Effector CD4-positive, alpha-beta T cell (primary cell): ENCODE results near the gene FETUB. TPM values are rescaled to one million over a fixed set of nuclear protein-coding genes. Genes with fewer than 3 reads are reported as not detected.

ENCODE experiments used
- DNase-seq: peaks from one replicate; pipeline ENCODE4 v3.0.0-alpha.2; 2020
- total RNA-seq: gene quantifications from one replicate; lab custom pipeline; 2026; lab: John Stamatoyannopoulos, UW

Gene FETUB
- not detected for total RNA-seq

GRCh38 chr3:186639778-186640472 lies at the start of gene FETUB:
TSS of gene FETUB (plus strand) at chr3:186640399. CDS start at chr3:186640461, 62 bp downstream.
- DNase-seq, result no peak

DNA sequence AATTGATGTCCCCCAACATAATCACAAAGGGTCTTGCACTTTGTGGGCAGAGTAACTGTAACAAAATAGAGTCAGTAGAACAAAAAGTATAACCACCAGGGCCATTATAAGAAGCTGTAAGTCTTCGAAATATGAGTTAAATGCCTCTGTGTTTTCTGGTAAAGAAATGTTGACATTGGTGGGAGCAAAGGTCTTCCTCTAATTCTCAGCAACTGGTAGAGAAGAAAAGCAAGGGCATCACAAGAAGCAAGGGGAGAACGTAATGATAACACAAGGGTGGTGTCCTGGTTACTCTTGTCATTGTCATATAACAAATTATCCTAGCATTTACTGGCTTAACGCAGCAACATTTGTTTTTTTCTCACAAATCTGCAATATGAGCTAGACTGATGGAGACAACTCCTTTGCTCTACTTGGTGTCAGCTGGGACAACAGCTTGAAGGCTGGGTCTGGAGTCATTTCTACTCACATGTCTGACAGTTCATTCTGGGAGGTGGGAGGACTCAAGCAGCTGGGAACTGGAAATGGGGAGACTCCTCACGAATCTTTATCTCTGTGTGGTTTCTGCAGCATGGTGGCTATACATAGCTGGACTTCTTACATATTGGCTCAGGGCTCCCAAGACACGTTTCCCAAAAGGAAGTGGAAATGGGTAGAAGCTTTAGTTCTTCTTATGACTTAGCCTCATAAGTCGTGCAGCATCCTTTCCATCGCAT lies 49.5 kb upstream of the FETUB start:
- no peak for DNase-seq

DNA sequence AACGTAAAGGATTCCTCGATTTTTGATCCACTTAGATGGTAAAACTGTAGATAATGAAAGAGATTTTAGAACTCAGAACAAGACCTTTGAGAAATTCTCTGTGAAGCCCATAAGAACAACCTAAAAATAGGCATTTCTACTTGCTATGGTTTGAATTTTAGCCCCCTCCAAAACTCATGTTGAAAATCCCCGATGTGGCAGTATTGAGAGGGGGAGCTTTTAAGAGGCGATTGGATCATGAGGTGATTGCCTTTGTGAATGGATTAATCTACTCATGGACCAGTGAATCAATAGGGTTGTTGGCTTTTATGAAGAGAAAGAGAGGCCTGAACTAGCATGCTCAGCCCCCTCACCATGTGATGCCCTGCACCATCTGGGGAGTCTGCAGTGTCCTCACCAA lies 47.5 kb upstream of the FETUB start:
- DNase-seq, result no peak

DNA sequence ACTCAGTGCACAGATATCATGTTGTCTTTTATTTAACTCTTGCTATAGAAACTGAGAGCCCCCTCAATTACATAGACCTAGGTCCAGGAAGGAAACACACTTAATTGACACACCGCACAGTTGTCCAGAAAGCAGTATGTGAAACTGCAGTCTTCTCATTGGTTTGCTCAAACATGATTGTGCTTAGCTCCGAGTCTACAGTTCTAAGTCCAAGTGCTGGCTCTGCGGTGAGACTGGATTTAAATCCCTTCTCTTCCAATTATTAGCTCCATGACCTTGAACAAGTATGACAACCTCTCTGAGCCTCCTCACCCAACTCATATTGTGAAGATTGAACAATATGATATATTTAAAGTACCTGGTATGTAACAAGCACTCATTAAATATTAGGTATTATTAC lies 46.3 kb upstream of the FETUB start:
- DNase-seq, result no peak

- DNase-seq, result no peak
These were observed 45.5 kb upstream of the FETUB start for GRCh38 chr3:186594591-186595113.

DNA sequence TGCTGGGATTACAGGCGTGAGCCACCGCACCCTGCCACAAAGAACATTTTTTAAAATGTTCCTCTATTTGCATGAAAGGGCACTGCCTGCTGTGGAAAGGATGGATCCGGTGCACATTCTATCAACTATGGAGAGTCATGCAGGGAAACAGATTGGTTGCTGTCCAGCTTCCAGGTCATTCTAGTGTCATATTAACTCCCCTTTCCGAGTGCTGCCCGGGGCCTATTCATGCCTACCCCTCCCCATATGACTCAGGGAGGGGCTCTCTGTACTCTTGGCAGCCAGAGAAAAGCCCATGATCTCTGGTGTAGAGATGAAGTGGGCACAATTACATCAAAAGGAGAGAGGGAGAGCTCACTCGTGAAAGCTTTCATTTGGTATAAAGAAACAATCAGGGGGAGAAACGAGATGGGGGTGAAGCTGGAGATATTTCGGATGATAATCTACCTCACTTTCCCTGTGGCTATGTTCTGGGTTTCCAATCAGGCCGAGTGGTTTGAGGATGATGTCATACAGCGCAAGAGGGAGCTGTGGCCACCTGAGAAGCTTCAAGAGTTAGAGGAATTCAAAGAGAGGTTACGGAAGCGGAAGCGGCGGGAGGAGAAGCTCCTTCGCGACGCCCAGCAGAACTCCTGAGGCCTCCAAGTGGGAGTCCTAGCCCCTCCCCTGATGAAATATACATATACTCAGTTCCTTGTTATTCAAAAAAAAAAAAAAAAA lies 43.5 kb upstream of the FETUB start:
- DNase-seq, result no peak

- DNase-seq, result no peak
These were observed 42.0 kb upstream of the FETUB start for GRCh38 chr3:186598108-186598784.

GRCh38 chr3:186598794-186599141 lies 41.4 kb upstream of the FETUB start:
- DNase-seq, result no peak

DNA sequence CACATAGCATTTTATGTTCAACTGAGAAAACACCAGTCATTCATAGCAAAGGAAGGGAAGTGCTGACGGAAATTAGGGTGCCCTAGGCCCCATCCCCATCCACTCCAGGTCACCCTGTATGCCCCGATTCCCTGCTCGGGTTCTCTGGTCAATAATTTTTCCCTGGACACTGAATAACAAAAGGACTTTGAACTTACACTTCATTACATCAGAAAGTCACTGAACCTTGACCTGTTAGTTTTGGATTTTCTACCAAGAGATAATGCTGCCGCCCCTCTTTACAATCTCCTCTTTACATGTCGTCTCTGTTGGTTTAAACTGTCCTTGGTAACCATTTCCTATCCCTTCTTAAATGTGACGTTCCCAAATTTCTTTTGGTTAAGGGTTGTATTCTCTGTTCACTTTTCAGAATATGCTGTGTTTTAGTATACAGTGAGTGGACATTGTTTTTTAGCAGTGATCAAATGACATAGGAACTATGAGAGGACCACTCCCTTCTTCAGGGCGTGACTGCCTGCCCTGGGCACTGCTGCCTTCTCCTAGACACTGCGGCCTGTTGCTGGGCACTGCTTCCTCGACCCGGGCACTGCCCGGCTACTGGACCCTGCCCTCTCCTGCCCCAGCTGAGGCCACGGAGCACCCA lies 40.9 kb upstream of the FETUB start:
- DNase-seq, result no peak

DNA sequence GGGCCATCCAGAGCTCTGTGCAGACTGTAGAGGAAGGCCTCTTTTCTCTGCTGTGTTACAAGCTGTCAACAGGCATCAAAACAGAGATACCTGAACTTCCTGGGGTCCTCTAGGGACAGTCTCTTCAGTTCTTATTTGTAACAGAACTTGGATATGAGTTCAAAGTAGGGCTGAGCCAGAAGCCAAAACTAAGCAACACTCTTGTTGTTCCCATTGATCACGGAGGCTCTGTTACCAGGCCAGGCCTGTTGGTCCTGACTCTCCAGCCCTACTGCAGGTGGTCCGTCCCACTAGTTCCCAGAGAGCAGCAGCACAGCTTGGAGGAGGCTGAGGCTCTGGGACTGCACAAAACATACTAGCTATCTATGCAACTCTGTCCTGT lies 40.4 kb upstream of the FETUB start:
- no peak for DNase-seq

DNA sequence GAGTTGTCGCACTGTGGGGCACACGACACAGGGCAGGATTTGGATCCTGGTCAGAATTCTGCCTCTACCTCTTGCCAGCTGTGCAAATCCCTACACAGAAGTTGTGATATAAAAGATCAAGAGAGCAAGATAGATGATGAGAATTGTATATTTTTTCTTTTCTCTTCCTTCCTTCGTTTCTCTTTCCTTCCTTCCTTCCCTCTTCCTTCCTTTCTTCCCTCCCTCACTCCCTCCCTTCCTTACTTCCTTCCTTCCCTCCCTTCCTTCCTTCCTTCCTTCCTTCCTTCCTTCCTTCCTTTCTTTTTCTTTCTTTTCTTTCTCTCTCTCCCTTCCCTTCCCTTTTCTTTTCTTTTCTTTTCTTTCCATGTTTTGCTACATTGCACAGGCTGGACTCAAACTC lies 39.3 kb upstream of the FETUB start:
- no peak for DNase-seq

GRCh38 chr3:186603159-186603558 lies 37.0 kb upstream of the FETUB start:
- no peak for DNase-seq

DNA sequence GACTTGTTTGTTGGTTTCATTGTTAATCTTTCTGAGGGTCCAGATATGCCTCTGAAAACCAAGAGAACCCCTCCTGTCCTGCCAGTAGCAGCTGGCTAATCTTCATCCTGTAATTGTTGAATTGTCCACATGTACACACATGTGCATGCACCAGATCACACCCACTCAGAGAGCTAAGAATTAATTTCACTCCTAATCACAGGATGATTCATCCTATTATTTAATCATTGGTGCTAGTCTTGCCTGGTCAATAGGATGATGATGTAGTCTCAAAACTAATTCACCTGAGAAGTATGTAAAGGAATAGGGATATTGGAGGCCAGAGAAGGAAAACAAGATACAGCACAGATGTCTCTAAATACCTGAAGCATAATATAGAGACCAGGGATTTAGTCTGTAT lies 35.1 kb upstream of the FETUB start:
- DNase-seq, result no peak

DNA sequence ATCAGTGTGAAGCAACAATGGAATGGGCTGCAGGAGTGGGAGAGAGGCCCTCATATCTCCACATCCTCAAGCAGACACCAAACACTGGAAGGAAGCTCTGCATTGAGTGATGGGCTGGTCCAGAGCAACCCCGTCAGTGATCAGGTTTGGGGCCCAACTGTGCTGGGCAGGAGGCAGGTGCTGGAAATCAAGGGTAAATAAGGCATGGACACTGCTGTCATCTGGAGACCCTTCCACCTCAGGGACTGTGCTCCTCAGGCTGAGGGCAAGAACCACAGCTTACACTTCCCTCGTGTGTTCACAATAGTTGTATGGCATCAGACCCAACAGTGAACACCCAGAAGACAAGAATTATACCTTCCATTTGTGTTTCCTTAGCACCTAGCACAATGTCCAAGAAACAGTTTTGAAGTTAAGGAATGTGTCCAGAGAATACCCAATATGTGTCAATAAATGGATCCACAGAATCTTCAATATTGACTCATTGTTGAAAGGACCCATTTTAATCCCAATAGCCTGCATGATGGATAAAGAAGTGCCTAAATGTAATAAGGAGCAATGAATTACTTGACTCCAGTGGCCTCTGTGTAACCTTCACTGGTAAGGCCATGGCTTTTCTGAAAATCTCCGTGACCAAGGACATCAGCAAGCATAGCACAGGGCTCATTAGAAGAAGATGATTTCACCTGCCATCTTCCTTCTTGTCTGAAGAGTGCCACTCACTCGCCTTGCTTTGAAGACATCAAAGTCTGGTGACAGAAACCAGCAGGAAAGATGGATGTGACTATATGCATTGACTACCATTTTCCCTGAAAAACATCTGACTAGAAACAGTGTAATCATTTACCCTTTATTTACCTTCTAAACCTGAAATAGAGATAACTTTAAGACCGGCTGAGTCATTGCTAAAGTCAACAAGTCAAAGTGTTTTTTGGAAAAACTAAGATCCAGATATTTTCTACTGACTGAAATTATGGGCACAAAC lies 34.3 kb upstream of the FETUB start:
- no peak for DNase-seq

- DNase-seq, result no peak
These were observed 31.5 kb upstream of the FETUB start for GRCh38 chr3:186608624-186609215.

DNA sequence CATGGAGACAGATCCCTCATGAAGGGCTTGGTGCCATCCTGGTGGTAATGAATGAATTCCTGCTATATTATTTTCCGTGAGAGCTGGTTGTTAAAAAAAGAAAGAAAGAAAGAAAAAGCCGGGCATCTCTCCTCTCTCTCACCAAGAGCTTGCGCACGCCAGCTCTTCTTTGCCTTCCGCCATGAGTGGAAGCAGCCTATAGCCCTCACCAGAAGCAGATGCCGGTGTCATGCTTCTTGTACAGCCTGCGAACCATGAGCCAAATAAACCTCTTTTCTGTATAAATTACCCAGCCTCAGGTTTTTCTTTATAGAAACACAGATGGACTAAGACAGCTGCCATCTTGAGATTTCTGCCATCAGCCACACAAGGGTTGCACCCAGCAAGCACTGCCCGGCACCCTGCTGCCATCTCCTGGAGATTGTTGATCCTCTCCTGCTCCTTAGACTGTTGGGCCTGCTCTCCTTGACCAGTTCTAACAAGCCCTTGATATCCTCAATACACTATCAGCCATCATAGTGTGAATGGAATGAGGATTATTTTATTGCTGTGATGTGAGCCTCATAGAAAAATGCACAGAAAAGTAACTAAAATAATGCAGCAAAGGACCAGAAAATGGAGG lies 30.8 kb upstream of the FETUB start:
- no peak for DNase-seq

DNA sequence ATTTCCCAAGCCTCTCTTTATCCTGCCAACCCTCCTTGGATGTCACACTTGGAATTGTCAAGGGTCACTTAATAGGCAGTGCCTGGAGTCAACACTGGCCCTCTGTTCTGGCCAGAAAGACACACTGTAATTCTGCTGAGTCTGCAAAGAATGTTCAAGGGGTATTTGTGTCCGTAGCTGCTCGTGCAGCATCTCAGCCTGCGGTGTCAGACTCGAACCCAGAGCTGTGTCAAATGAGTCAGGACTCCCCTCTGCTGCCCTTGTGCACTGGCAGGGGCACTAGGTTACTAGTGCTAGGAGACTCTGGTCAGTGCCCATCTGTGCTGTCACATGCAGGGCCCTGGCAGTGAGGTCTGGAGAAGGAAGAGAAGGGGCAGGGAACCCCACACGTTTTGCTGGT lies 28.1 kb upstream of the FETUB start:
- no peak for DNase-seq

- DNase-seq, result no peak
These were observed 27.2 kb upstream of the FETUB start, which contains the start of gene AHSG for GRCh38 chr3:186612721-186613636. TSS of gene AHSG (plus strand) at chr3:186613060. CDS start at chr3:186613142, 82 bp downstream.

GRCh38 chr3:186613637-186614265 lies 26.4 kb upstream of the FETUB start:
- DNase-seq, result no peak
